ENCODE data around the gene BAZ2A.

GRCh38 chr12:56661560-56661959 lies 31.4 kb upstream of the BAZ2A start:
- TF ChIP-seq CTCF (IDR thresholded peaks at IDR 0.05; ENCODE audit: low read depth, low read length, poor library complexity, severe bottlenecking) (no peak), EZH2phosphoT487 (IDR thresholded peaks at IDR 0.05; ENCODE audit: borderline replicate concordance, low read length) (no peak)
